Cardiac muscle cell (in vitro differentiated cells and primary cell): ENCODE results near the gene DNTT. TPM values are rescaled to one million over a fixed set of nuclear protein-coding genes. Genes with fewer than 3 reads are reported as not detected.

Source experiments
- DNase-seq, 2 donors: peaks; one replicate each; pipeline versions ENCODE4 v3.0.0 to v3.0.0-alpha.2; 2010 to 2017; ENCODE audit warnings: low read depth in 1 of 2, low spot score in 1 of 2
- H3K27ac ChIP-seq: fragments of 200-600 bp; sonication (generic); 2 replicates; pipeline ENCODE4 v1.5.1; 2016
- H3K27me3 ChIP-seq: fragments of 200-600 bp; sonication (generic); 2 replicates; pipeline ENCODE4 v1.6.0; 2016; ENCODE audit warnings: control low read depth
- H3K36me3 ChIP-seq: fragments of 200-600 bp; sonication (generic); 2 replicates; pipeline ENCODE4 v1.5.1; 2016; ENCODE audit warnings: control low read depth
- H3K4me1 ChIP-seq: fragments of 200-600 bp; sonication (generic); 2 replicates; pipeline ENCODE4 v1.8.1; 2017; ENCODE audit warnings: low read depth, mild to moderate bottlenecking, mixed run types
- H3K4me3 ChIP-seq: fragments of 200-600 bp; sonication (generic); 2 replicates; pipeline ENCODE4 v1.5.1; 2016; ENCODE audit warnings: mild to moderate bottlenecking
- H3K9me3 ChIP-seq: fragments of 200-600 bp; sonication (generic); 2 replicates; pipeline ENCODE4 v1.5.1; 2017; ENCODE audit warnings: low read depth, mild to moderate bottlenecking, control low read depth
- CTCF ChIP-seq: IDR thresholded peaks from 2 replicates; pipeline ENCODE4 v1.5.1; 2012; ENCODE audit warnings: low read depth, mild to moderate bottlenecking, low read length
- polyA plus RNA-seq: library from polyadenylated mRNA; unstranded; fragments of >200 nt; fragmentation: Nextera tagmentation; extraction: Ambion mirVana; gene quantifications from 2 replicates; pipeline ENCODE4 v1.2.1, GENCODE V29; 2016
- total RNA-seq: library from RNA; depleted of rRNA; stranded (reverse); fragments of >200 nt; gene quantifications from 2 replicates; pipeline ENCODE4 v1.2.3, GENCODE V29; 2016

The DNTT gene
- total and polyA plus RNA-seq, 2 experiments from 2014 or later = not detected

- no peak overlapping the region for H3K27ac ChIP-seq
- peak; percentile 56 to 61 for DNase-seq
- peaks cover 8% of the 10 kb centered on the region for H3K4me1 ChIP-seq
- H3K9me3 ChIP-seq = no peaks in the 10 kb centered on the region
- H3K27me3 ChIP-seq = no peaks in the 10 kb centered on the region
- TF ChIP-seq CTCF = peak; percentile 88
- no peaks in the 10 kb centered on the region for H3K36me3 ChIP-seq
- no peak overlapping the region for H3K4me3 ChIP-seq
Observed at GRCh38 chr10:96334616-96335526, 30.6 kb downstream of the DNTT start.

- H3K36me3 ChIP-seq = no peaks in the 10 kb centered on the region
- H3K9me3 ChIP-seq = no peaks in the 10 kb centered on the region
- no peak for TF ChIP-seq CTCF
- no peaks in the 10 kb centered on the region for H3K27me3 ChIP-seq
- H3K4me3 ChIP-seq = no peak overlapping the region
- DNase-seq = no peak
- no peak overlapping the region for H3K27ac ChIP-seq
- H3K4me1 ChIP-seq = peaks cover 10% of the 10 kb centered on the region
Observed at GRCh38 chr10:96337106-96337505, 32.9 kb downstream of the DNTT start.

- DNase-seq = no peak
- H3K27me3 ChIP-seq = no peaks in the 10 kb centered on the region
- no peak for TF ChIP-seq CTCF
- no peaks in the 10 kb centered on the region for H3K36me3 ChIP-seq
- H3K27ac ChIP-seq = no peak overlapping the region
- H3K4me1 ChIP-seq = peaks cover 10% of the 10 kb centered on the region
- no peaks in the 10 kb centered on the region for H3K9me3 ChIP-seq
- H3K4me3 ChIP-seq = no peak overlapping the region
Observed at GRCh38 chr10:96338279-96338925, 34.2 kb downstream of the DNTT start.

- H3K4me3 ChIP-seq = no peak overlapping the region
- DNase-seq = no peak
- H3K27me3 ChIP-seq = no peaks in the 10 kb centered on the region
- H3K4me1 ChIP-seq = peaks cover 10% of the 10 kb centered on the region
- H3K27ac ChIP-seq = no peak overlapping the region
- no peak for TF ChIP-seq CTCF
- H3K36me3 ChIP-seq = no peaks in the 10 kb centered on the region
- H3K9me3 ChIP-seq = no peaks in the 10 kb centered on the region
Observed at GRCh38 chr10:96339383-96339782, 35.1 kb downstream of the DNTT start.

GRCh38 chr10:96339956-96340904 lies 36.0 kb downstream of the DNTT start:
- Histone ChIP-seq H3K36me3 (no peaks in the 10 kb centered on the region), H3K9me3 (no peaks in the 10 kb centered on the region), H3K27me3 (no peaks in the 10 kb centered on the region), H3K4me3 (no peak overlapping the region), H3K4me1 (peaks cover 10% of the 10 kb centered on the region), H3K27ac (no peak overlapping the region)
- peak; percentile 88 for TF ChIP-seq CTCF
- peak; percentile 81 to 86 for DNase-seq
